CD4-positive, CD25-positive, alpha-beta regulatory T cell (primary cell): ENCODE data around the gene AFDN. TPM values are rescaled to one million over a fixed set of nuclear protein-coding genes. Genes with fewer than 3 reads are reported as not detected.

Source experiments
- ATAC-seq, 2 donors: fragments of 150-1000 bp; cut with Tn5 transposase; one replicate each; pipeline ENCODE4 v1.10.0; 2021; ENCODE audit warnings: low read depth in 2 of 2, moderate number of reproducible peaks in 2 of 2, moderate library complexity in 1 of 2
- DNase-seq, 3 donors: peaks; one replicate each; pipeline versions ENCODE4 v3.0.0 to v3.0.0-alpha.2; 2012 to 2022; ENCODE audit warnings: mixed read lengths in 1 of 3
- H3K27ac ChIP-seq: one replicate; pipeline ENCODE4 v1.7.0; 2013; ENCODE audit warnings: mild to moderate bottlenecking, low read length; ENCODE audit not compliant: insufficient read depth, poor library complexity, severe bottlenecking
- H3K27me3 ChIP-seq: one replicate; pipeline ENCODE4 v1.7.0; 2013; ENCODE audit warnings: low read length; ENCODE audit not compliant: control insufficient read depth, insufficient read depth
- H3K36me3 ChIP-seq: one replicate; pipeline ENCODE4 v1.7.0; 2013; ENCODE audit warnings: mild to moderate bottlenecking, low read length, moderate library complexity; ENCODE audit not compliant: control insufficient read depth, insufficient read depth
- H3K4me1 ChIP-seq: 2 replicates; pipeline ENCODE4 v1.7.0; 2013; ENCODE audit warnings: mild to moderate bottlenecking, low read length; ENCODE audit not compliant: insufficient read depth, control insufficient read depth, poor library complexity, severe bottlenecking
- H3K4me3 ChIP-seq: one replicate; pipeline ENCODE4 v1.7.0; 2013; ENCODE audit warnings: low read depth, mild to moderate bottlenecking, low read length, moderate library complexity
- H3K9me3 ChIP-seq, 2 experiments: 1 replicate in 1 of 2; 2 replicates in 1 of 2; pipeline ENCODE4 v1.7.0; 2013; ENCODE audit warnings: low read length in 2 of 2, mild to moderate bottlenecking in 1 of 2, moderate library complexity in 1 of 2; ENCODE audit not compliant: control insufficient read depth in 2 of 2
- H3K27ac Mint-ChIP-seq, 3 donors: one replicate each; pipeline ENCODE4 v1.8.0; 2020 to 2022; ENCODE audit warnings: mild to moderate bottlenecking in 3 of 3, mixed read lengths in 3 of 3, moderate library complexity in 2 of 3
- H3K27me3 Mint-ChIP-seq: one replicate; pipeline ENCODE4 v1.8.0; 2022; ENCODE audit warnings: mild to moderate bottlenecking, mixed read lengths
- H3K36me3 Mint-ChIP-seq: one replicate; pipeline ENCODE4 v1.8.0; 2020; ENCODE audit warnings: mixed read lengths
- H3K4me1 Mint-ChIP-seq, 4 donors: one replicate each; pipeline ENCODE4 v1.8.0; 2020 to 2022; ENCODE audit warnings: mixed read lengths in 4 of 4, mild to moderate bottlenecking in 1 of 4
- H3K4me3 Mint-ChIP-seq, 4 donors: one replicate each; pipeline ENCODE4 v1.8.0; 2020 to 2022; ENCODE audit warnings: mild to moderate bottlenecking in 4 of 4, mixed read lengths in 4 of 4, moderate library complexity in 3 of 4
- H3K9me3 Mint-ChIP-seq, 7 donors: one replicate each; pipeline ENCODE4 v1.8.0; 2020 to 2022; ENCODE audit warnings: mixed read lengths in 7 of 7, mild to moderate bottlenecking in 3 of 7, moderate library complexity in 2 of 7
- polyA plus RNA-seq, 4 donors: library from polyadenylated mRNA; unstranded; fragments of 300-500 nt; fragmentation: Illumina TruSeq; gene quantifications; one replicate each; pipeline ENCODE4 v1.2.3, GENCODE V29; 2021
- total RNA-seq: library from RNA; stranded (reverse); gene quantifications from one replicate; pipeline ENCODE4 v1.2.3, GENCODE V29; 2022

The AFDN gene
- total and polyA plus RNA-seq, 5 donors from 2014 or later, result 2.0 to 39.9 (median 3.1) TPM

- Histone ChIP-seq H3K4me3 (no peak overlapping the region), H3K27ac (no peak overlapping the region), H3K4me1 (no peaks in the 10 kb centered on the region), H3K27me3 (no peaks in the 10 kb centered on the region), H3K36me3 (no peaks in the 10 kb centered on the region), H3K9me3 (no peaks in the 10 kb centered on the region)
- Mint-ChIP-seq H3K9me3 (peaks cover 0 to 6% (median 0%) of the 10 kb centered on the region in 7 donors), H3K36me3 (no peaks in the 10 kb centered on the region), H3K27me3 (no peaks in the 10 kb centered on the region), H3K4me3 (no peak overlapping the region), H3K27ac (no peak overlapping the region), H3K4me1 (no peaks in the 10 kb centered on the region)
- ATAC-seq (no peak), DNase-seq (no peak)
Measured at GRCh38 chr6:167979436-167980139, 152.9 kb downstream of the AFDN start.

DNA sequence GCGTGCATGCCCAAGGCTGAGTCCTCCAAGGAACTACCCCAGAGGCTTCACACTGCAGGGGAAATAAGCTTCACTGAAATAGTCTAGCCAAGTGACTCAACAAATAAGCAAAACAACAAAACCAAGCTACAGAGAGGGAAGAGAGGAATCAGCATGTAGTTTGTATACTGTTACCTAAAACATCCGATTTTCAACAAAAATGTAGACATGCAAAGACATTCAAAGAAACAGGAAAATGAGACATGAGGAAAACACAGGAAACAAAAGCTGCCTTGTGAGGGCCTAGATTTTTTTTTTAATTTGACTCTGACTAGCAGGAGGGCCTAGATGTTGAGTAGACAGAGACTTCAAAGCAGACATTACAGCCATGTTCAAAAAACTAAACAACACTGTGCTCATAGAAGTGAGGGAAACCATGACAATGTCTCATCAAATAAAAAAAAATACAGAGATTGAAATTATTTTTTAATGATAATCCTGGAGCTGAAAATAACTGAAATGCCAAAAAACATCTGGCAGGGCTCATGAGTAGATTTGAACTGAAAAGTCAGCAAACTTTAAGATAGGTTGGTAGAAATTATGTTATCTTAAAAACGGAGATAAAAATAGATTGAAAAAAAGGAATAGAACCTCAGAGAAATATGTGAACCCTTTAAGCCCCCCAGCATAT is 154.3 kb downstream of the AFDN start:
- Mint-ChIP-seq H3K27ac (no peak overlapping the region), H3K4me3 (no peak overlapping the region), H3K9me3 (peaks cover 0 to 6% (median 0%) of the 10 kb centered on the region in 7 donors), H3K27me3 (no peaks in the 10 kb centered on the region), H3K4me1 (no peaks in the 10 kb centered on the region), H3K36me3 (no peaks in the 10 kb centered on the region)
- no peak overlapping the region for H3K4me3 ChIP-seq
- H3K27me3 ChIP-seq, result no peaks in the 10 kb centered on the region
- no peaks in the 10 kb centered on the region for H3K9me3 ChIP-seq
- DNase-seq, result no peak
- no peak overlapping the region for H3K27ac ChIP-seq
- H3K36me3 ChIP-seq, result no peaks in the 10 kb centered on the region
- no peak for ATAC-seq
- no peaks in the 10 kb centered on the region for H3K4me1 ChIP-seq

DNA sequence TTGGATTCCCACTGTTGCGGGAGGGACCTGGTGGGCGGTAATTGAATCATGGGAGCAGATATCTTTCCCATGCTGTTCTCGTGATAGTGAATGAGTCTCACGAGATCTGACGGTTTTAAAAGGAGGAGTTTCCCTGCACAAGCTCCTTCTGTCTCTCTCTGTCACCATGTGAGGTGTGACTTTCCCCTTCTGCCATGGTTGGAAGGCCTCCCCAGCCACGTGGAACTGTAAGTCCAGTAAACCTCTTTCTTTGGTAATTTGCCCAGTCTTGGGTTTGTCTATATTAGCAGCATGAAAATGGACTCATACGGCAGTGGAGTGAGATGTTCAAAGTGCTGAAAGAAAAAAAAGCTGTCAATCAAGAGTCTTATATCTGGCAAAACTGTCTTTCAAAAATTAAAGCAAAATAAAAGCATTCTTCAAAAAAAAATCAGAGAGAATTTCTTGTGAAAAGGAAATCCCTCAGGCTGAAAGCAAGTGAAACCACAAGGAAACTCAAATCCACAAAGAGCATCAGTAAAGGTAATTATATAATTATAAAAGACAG is 155.3 kb downstream of the AFDN start:
- H3K36me3 ChIP-seq, result no peaks in the 10 kb centered on the region
- DNase-seq, result no peak
- peaks cover 0 to 6% (median 0%) of the 10 kb centered on the region in 7 donors for H3K9me3 Mint-ChIP-seq

GRCh38 chr6:167984144-167984719 is 157.5 kb downstream of the AFDN start:
- peaks cover 0 to 5% (median 0%) of the 10 kb centered on the region in 7 donors for H3K9me3 Mint-ChIP-seq
- no peak overlapping the region for H3K27ac ChIP-seq

More for the DNA sequence above, 155.3 kb downstream of the AFDN start:
- ATAC-seq, result no peak
- Histone ChIP-seq H3K27ac (no peak overlapping the region), H3K4me1 (no peaks in the 10 kb centered on the region), H3K4me3 (no peak overlapping the region), H3K27me3 (no peaks in the 10 kb centered on the region), H3K9me3 (no peaks in the 10 kb centered on the region)
- no peaks in the 10 kb centered on the region for H3K36me3 Mint-ChIP-seq
- no peak overlapping the region for H3K4me3 Mint-ChIP-seq
- no peak overlapping the region for H3K27ac Mint-ChIP-seq
- H3K4me1 Mint-ChIP-seq, result no peaks in the 10 kb centered on the region
- H3K27me3 Mint-ChIP-seq, result no peaks in the 10 kb centered on the region

GRCh38 chr6:167984876-167985604 is 158.3 kb downstream of the AFDN start:
- ATAC-seq (no peak), DNase-seq (no peak)
- no peak overlapping the region for H3K4me3 Mint-ChIP-seq
- H3K27ac ChIP-seq, result no peak overlapping the region
- no peaks in the 10 kb centered on the region for H3K36me3 Mint-ChIP-seq
- H3K9me3 Mint-ChIP-seq, result peaks cover 0 to 2% (median 0%) of the 10 kb centered on the region in 7 donors
- H3K4me1 Mint-ChIP-seq, result no peaks in the 10 kb centered on the region
- no peaks in the 10 kb centered on the region for H3K27me3 Mint-ChIP-seq
- no peak overlapping the region for H3K4me3 ChIP-seq
- H3K27ac Mint-ChIP-seq, result peak overlapping the region in 1 of 3 donors; percentile 1
- H3K36me3 ChIP-seq, result no peaks in the 10 kb centered on the region
- no peaks in the 10 kb centered on the region for H3K4me1 ChIP-seq
- H3K27me3 ChIP-seq, result no peaks in the 10 kb centered on the region
- no peaks in the 10 kb centered on the region for H3K9me3 ChIP-seq

More at GRCh38 chr6:167984144-167984719, 157.5 kb downstream of the AFDN start:
- no peak for DNase-seq
- H3K36me3 Mint-ChIP-seq, result no peaks in the 10 kb centered on the region
- peak overlapping the region in 1 of 3 donors; percentile 34 for H3K27ac Mint-ChIP-seq
- no peak for ATAC-seq
- Histone ChIP-seq H3K9me3 (no peaks in the 10 kb centered on the region), H3K36me3 (no peaks in the 10 kb centered on the region), H3K4me1 (no peaks in the 10 kb centered on the region), H3K4me3 (no peak overlapping the region), H3K27me3 (no peaks in the 10 kb centered on the region)
- no peaks in the 10 kb centered on the region for H3K27me3 Mint-ChIP-seq
- H3K4me3 Mint-ChIP-seq, result no peak overlapping the region
- H3K4me1 Mint-ChIP-seq, result no peaks in the 10 kb centered on the region

- Mint-ChIP-seq H3K4me3 (no peak overlapping the region), H3K27me3 (no peaks in the 10 kb centered on the region), H3K27ac (peak overlapping the region in 1 of 3 donors; percentile 63), H3K9me3 (peaks cover 0 to 2% (median 0%) of the 10 kb centered on the region in 7 donors), H3K4me1 (no peaks in the 10 kb centered on the region), H3K36me3 (no peaks in the 10 kb centered on the region)
- DNase-seq, result no peak
- Histone ChIP-seq H3K4me3 (no peak overlapping the region), H3K36me3 (no peaks in the 10 kb centered on the region), H3K9me3 (no peaks in the 10 kb centered on the region), H3K27me3 (no peaks in the 10 kb centered on the region), H3K4me1 (no peaks in the 10 kb centered on the region), H3K27ac (no peak overlapping the region)
- ATAC-seq, result no peak
Measured at GRCh38 chr6:167985911-167986595, 159.3 kb downstream of the AFDN start.
